HepG2 (cell line): ENCODE results near the gene RHBDL1. TPM values are rescaled to one million over a fixed set of nuclear protein-coding genes. Genes with fewer than 3 reads are reported as not detected.

ENCODE experiments used
- ATF4 ChIP-seq, 2 experiments: fragments of 450-650 bp in 1 of 2; sonication (generic) in 1 of 2; formaldehyde crosslinking; IDR thresholded peaks; 2 replicates each; pipeline versions ENCODE4 v1.5.0 to v1.8.0; 2020 to 2022; ENCODE audit warnings: mild to moderate bottlenecking in 1 of 2, missing genetic modification reagents in 1 of 2
- FOXJ3 ChIP-seq: sonication (generic); formaldehyde crosslinking; IDR thresholded peaks from 2 replicates; pipeline ENCODE4 v1.4.0; 2020; ENCODE audit warnings: missing genetic modification reagents, mild to moderate bottlenecking, borderline replicate concordance
- FOXK1 ChIP-seq: sonication (generic); formaldehyde crosslinking; IDR thresholded peaks from 2 replicates; pipeline ENCODE4 v1.4.0; 2020; ENCODE audit warnings: low read depth, missing genetic modification reagents, borderline replicate concordance
- GABPB1 ChIP-seq: IDR thresholded peaks from 2 replicates; pipeline ENCODE4 v1.6.1; 2016; ENCODE audit warnings: mild to moderate bottlenecking, missing genetic modification reagents, moderate library complexity, missing compliant biosample characterization
- HDAC2 ChIP-seq: sonication (generic); formaldehyde crosslinking; IDR thresholded peaks from 2 replicates; pipeline ENCODE4 v1.4.0; 2020; ENCODE audit warnings: missing genetic modification reagents
- HNRNPL ChIP-seq: fragments of 200-400 bp; formaldehyde crosslinking; IDR thresholded peaks from 2 replicates; pipeline ENCODE4 v1.6.1; 2017; ENCODE audit warnings: mild to moderate bottlenecking, low read depth, low read length
- JUNB ChIP-seq: sonication (generic); formaldehyde crosslinking; IDR thresholded peaks from 2 replicates; pipeline ENCODE4 v1.8.0; 2022; ENCODE audit warnings: missing genetic modification reagents, mild to moderate bottlenecking, borderline replicate concordance
- SATB2 ChIP-seq: sonication (generic); formaldehyde crosslinking; IDR thresholded peaks from 2 replicates; pipeline ENCODE4 v1.5.0; 2020; ENCODE audit warnings: missing genetic modification reagents
- TEAD2 ChIP-seq: sonication (generic); formaldehyde crosslinking; IDR thresholded peaks from 2 replicates; pipeline ENCODE4 v1.9.0; 2021; ENCODE audit warnings: missing genetic modification reagents
- ZBTB43 ChIP-seq: sonication (generic); formaldehyde crosslinking; conservative IDR thresholded peaks from 2 replicates; pipeline ENCODE4 v1.4.0; 2020; ENCODE audit warnings: missing genetic modification reagents
- ZHX1 ChIP-seq: sonication (generic); formaldehyde crosslinking; IDR thresholded peaks from 2 replicates; pipeline ENCODE4 v1.8.1; 2022; ENCODE audit warnings: low read depth, mild to moderate bottlenecking, missing genetic modification reagents
- ZNF18 ChIP-seq: sonication (generic); formaldehyde crosslinking; IDR thresholded peaks from 2 replicates; pipeline ENCODE4 v1.8.0; 2022; ENCODE audit warnings: mild to moderate bottlenecking, missing genetic modification reagents; ENCODE audit not compliant: insufficient replicate concordance
- ZNF44 ChIP-seq: sonication (generic); formaldehyde crosslinking; IDR thresholded peaks from 2 replicates; pipeline ENCODE4 v1.5.1; 2020; ENCODE audit warnings: mild to moderate bottlenecking, missing genetic modification reagents
- ZNF451 ChIP-seq: sonication (generic); formaldehyde crosslinking; IDR thresholded peaks from 2 replicates; pipeline ENCODE4 v1.5.0; 2020; ENCODE audit warnings: mild to moderate bottlenecking, missing genetic modification reagents
- ZNF639 ChIP-seq: conservative IDR thresholded peaks from 2 replicates; pipeline ENCODE4 v1.6.1; 2018; ENCODE audit warnings: missing genetic modification reagents
- ZNF800 ChIP-seq: sonication (generic); formaldehyde crosslinking; IDR thresholded peaks from 2 replicates; pipeline ENCODE4 v1.4.0; 2020; ENCODE audit warnings: missing genetic modification reagents
- polyA plus RNA-seq, 8 experiments: library from polyadenylated mRNA; depleted of rRNA in 3 of 8; stranded (reverse) in 7 of 8; unstranded in 1 of 8; fragments of >200 nt; fragmentation: Illumina TruSeq in 4 of 8; extraction: Trizol in 4 of 8; gene quantifications; 2 replicates each; pipeline versions ENCODE4 v1.2.1 to v1.2.3, GENCODE V29; 2011 to 2016; ENCODE audit warnings: low read depth in 4 of 8, missing spikeins in 1 of 8, mixed read lengths in 1 of 8; ENCODE audit not compliant: insufficient read depth in 1 of 8
- total RNA-seq, 5 experiments: library from RNA; depleted of rRNA; stranded (reverse); fragments of >200 nt; fragmentation: Illumina TruSeq; extraction: Trizol; gene quantifications; 2 replicates each; pipeline ENCODE4 v1.2.3, GENCODE V29; 2016; ENCODE audit warnings: low read depth in 1 of 5

RHBDL1 gene
- total and polyA plus RNA-seq, 2 of the 13 experiments (the other 11 are each of a cell fraction or from before 2014, with no cell fraction given), result 1.8 to 3.8 TPM

- TF ChIP-seq ZBTB43 (CRISPR knock-in tag) (peak; percentile 64; the same call in 1 of the 2 replicates), GABPB1 (CRISPR knock-in tag) (peak; percentile 95), FOXK1 (CRISPR knock-in tag) (peak; percentile 59; the same call in 1 of the 2 replicates), ZNF44 (no peak), HDAC2 (CRISPR knock-in tag) (peak; percentile 63), FOXJ3 (no peak), TEAD2 (CRISPR knock-in tag) (no peak), ZNF800 (CRISPR knock-in tag) (0 out of 2 replicates have a peak, but pooled peaks have one; percentile 28), ZNF451 (CRISPR knock-in tag) (peak; percentile 78; the same call in 1 of the 2 replicates), ZNF639 (CRISPR knock-in tag) (peak; percentile 91), JUNB (CRISPR knock-in tag) (no peak), HNRNPL (0 out of 2 replicates have a peak, but pooled peaks have one; percentile 10), ZHX1 (peak; percentile 89), SATB2 (CRISPR knock-in tag) (0 out of 2 replicates have a peak, but pooled peaks have one; percentile 17), ATF4 (CRISPR knock-in tag; IDR thresholded peaks at IDR 0.05) (peak in 1 of 2 experiments; percentile 54; a peak in 1 of 4 replicates), ZNF18 (CRISPR knock-in tag) (peak; percentile 79)
These were observed 7.5 kb upstream of the RHBDL1 start, which contains the start of gene RHOT2 (continued) for GRCh38 chr16:667780-668518.
